Smooth muscle cell (in vitro differentiated cells): ENCODE data around the gene MYO18A. TPM values are rescaled to one million over a fixed set of nuclear protein-coding genes. Genes with fewer than 3 reads are reported as not detected.

Experiments
- DNase-seq: peaks from one replicate; lab custom pipeline; 2025; ENCODE audit not compliant: unreplicated experiment; lab: John Stamatoyannopoulos, UW
- H2AFZ ChIP-seq: fragments of 200-600 bp; sonication (generic); 2 replicates; pipeline ENCODE4 v1.6.0; 2016; ENCODE audit warnings: antibody characterized with exemption, low read depth, mild to moderate bottlenecking
- H3F3A ChIP-seq: fragments of 200-600 bp; sonication (generic); 2 replicates; pipeline ENCODE4 v1.6.0; 2017; ENCODE audit warnings: antibody characterized with exemption, low read depth
- H3K27ac ChIP-seq: fragments of 200-600 bp; sonication (generic); 2 replicates; pipeline ENCODE4 v1.5.1; 2016; ENCODE audit warnings: low read depth, mild to moderate bottlenecking
- H3K27me3 ChIP-seq: fragments of 200-600 bp; sonication (generic); 2 replicates; pipeline ENCODE4 v1.6.1; 2016; ENCODE audit warnings: low read depth, mild to moderate bottlenecking
- H3K36me3 ChIP-seq: fragments of 200-600 bp; sonication (generic); 2 replicates; pipeline ENCODE4 v1.5.1; 2016; ENCODE audit warnings: low read depth
- H3K4me1 ChIP-seq: fragments of 200-600 bp; sonication (generic); 2 replicates; pipeline ENCODE4 v1.5.1; 2016; ENCODE audit warnings: low read depth
- H3K4me2 ChIP-seq: fragments of 200-600 bp; sonication (generic); 2 replicates; pipeline ENCODE4 v1.6.0; 2016; ENCODE audit warnings: mild to moderate bottlenecking
- H3K4me3 ChIP-seq: fragments of 200-600 bp; sonication (generic); 2 replicates; pipeline ENCODE4 v1.5.1; 2016; ENCODE audit warnings: mild to moderate bottlenecking
- H3K79me2 ChIP-seq: fragments of 200-600 bp; sonication (generic); 2 replicates; pipeline ENCODE4 v1.6.0; 2016; ENCODE audit warnings: low read depth, mild to moderate bottlenecking
- H3K9ac ChIP-seq: fragments of 200-600 bp; sonication (generic); 2 replicates; pipeline ENCODE4 v1.6.0; 2016; ENCODE audit warnings: low read depth
- H3K9me3 ChIP-seq: fragments of 200-600 bp; sonication (generic); replicated peaks from 2 replicates; pipeline ENCODE4 v1.5.1; 2016; ENCODE audit warnings: low read depth
- H4K20me1 ChIP-seq: fragments of 200-600 bp; sonication (generic); 2 replicates; pipeline ENCODE4 v1.6.0; 2016; ENCODE audit warnings: low read depth
- CTCF ChIP-seq: fragments of 200-600 bp; sonication (generic); IDR thresholded peaks from 2 replicates; pipeline ENCODE4 v1.5.1; 2017; ENCODE audit warnings: borderline replicate concordance, mild to moderate bottlenecking, antibody characterized with exemption; ENCODE audit not compliant: insufficient read depth, poor library complexity, severe bottlenecking
- WGBS: methylation state at CpG from one replicate; pipeline ENCODE4 v1.1.7; 2016; ENCODE audit warnings: low lambda C conversion rate; 5-methylcytosine and 5-hydroxymethylcytosine counted together
- polyA plus RNA-seq: library from polyadenylated mRNA; unstranded; fragments of >200 nt; fragmentation: Nextera tagmentation; extraction: Ambion mirVana; gene quantifications from 2 replicates; pipeline ENCODE4 v1.2.1, GENCODE V29; 2016
- total RNA-seq: library from RNA; depleted of rRNA; stranded (reverse); fragments of >200 nt; gene quantifications from 2 replicates; pipeline ENCODE4 v1.2.3, GENCODE V29; 2014

MYO18A gene
- total and polyA plus RNA-seq, 2 experiments from 2014 or later: 18.0 to 22.1 TPM

- H3K36me3 ChIP-seq: no peaks in the 10 kb centered on the region
- TF ChIP-seq CTCF: no peak
- H4K20me1 ChIP-seq: no peaks in the 10 kb centered on the region
- peaks cover 7% of the 10 kb centered on the region for H3F3A ChIP-seq
- no peak overlapping the region for H3K4me3 ChIP-seq
- peaks cover 40% of the 10 kb centered on the region for H3K4me1 ChIP-seq
- no peaks in the 10 kb centered on the region for H3K79me2 ChIP-seq
- no peaks in the 10 kb centered on the region for H3K9me3 ChIP-seq
- WGBS: 49% methylated on average over 12 of the region's 13 CpGs
- H3K9ac ChIP-seq: no peak overlapping the region
- peak overlapping the region; percentile 70 for H3K27ac ChIP-seq
- H3K27me3 ChIP-seq: no peaks in the 10 kb centered on the region
- H3K4me2 ChIP-seq: peak overlapping the region; percentile 16
- no peak for DNase-seq
- no peak overlapping the region for H2AFZ ChIP-seq
Measured at GRCh38 chr17:29039764-29040598, 140.2 kb downstream of the MYO18A start.

- Histone ChIP-seq H3K27me3 (peaks cover 2% of the 10 kb centered on the region), H4K20me1 (no peaks in the 10 kb centered on the region), H3K4me1 (peaks cover 33% of the 10 kb centered on the region), H3K4me3 (no peak overlapping the region), H2AFZ (no peak overlapping the region), H3K36me3 (no peaks in the 10 kb centered on the region), H3K9ac (no peak overlapping the region), H3F3A (peaks cover 7% of the 10 kb centered on the region), H3K27ac (no peak overlapping the region), H3K79me2 (no peaks in the 10 kb centered on the region), H3K4me2 (no peak overlapping the region), H3K9me3 (peaks cover 5% of the 10 kb centered on the region)
- 46% methylated on average over 15 of the region's 15 CpGs for WGBS
- no peak for TF ChIP-seq CTCF
- DNase-seq: no peak
Measured at GRCh38 chr17:29038085-29038795, 142.0 kb downstream of the MYO18A start.

GRCh38 chr17:29037739-29038084 is 142.5 kb downstream of the MYO18A start:
- Histone ChIP-seq H3F3A (peaks cover 7% of the 10 kb centered on the region), H3K36me3 (no peaks in the 10 kb centered on the region), H3K79me2 (no peaks in the 10 kb centered on the region), H3K4me1 (peaks cover 33% of the 10 kb centered on the region), H3K4me2 (no peak overlapping the region), H3K27ac (no peak overlapping the region), H3K9me3 (peaks cover 5% of the 10 kb centered on the region), H3K4me3 (no peak overlapping the region), H4K20me1 (no peaks in the 10 kb centered on the region), H2AFZ (no peak overlapping the region), H3K27me3 (peaks cover 8% of the 10 kb centered on the region), H3K9ac (no peak overlapping the region)
- DNase-seq: no peak
- no peak for TF ChIP-seq CTCF
- whole genome bisulfite sequencing: 90% methylated on average over 10 of the region's 10 CpGs
